ENCODE measurements around the gene HDAC4. TPM values are rescaled to one million over a fixed set of nuclear protein-coding genes. Genes with fewer than 3 reads are reported as not detected.

The HDAC4 gene
- total RNA-seq, 2 experiments from 2014 or later: 64.8 to 67.4 TPM

GRCh38 chr2:239133945-239134570 is 266.8 kb downstream of the HDAC4 start:
- no peak for DNase-seq
- Mint-ChIP-seq H3K4me3 (no peak overlapping the region), H3K9me3 (no peaks in the 10 kb centered on the region), H3K27ac (no peak overlapping the region), H3K27me3 (no peaks in the 10 kb centered on the region), H3K4me1 (peaks cover 12% of the 10 kb centered on the region), H3K36me3 (ENCODE audit: low read depth) (peaks cover 72% of the 10 kb centered on the region)
- CTCF ChIA-PET: no interaction called here
- POLR2A ChIA-PET: interaction anchor here (1.0 kb wide), 1 partner anchor 11 kb away, joined by 3 read pairs; no protein-coding TSS in a partner anchor

GRCh38 chr2:239132786-239133185 is 268.0 kb downstream of the HDAC4 start:
- Mint-ChIP-seq H3K27ac (no peak overlapping the region), H3K4me1 (peaks cover 1% of the 10 kb centered on the region), H3K9me3 (no peaks in the 10 kb centered on the region), H3K4me3 (no peak overlapping the region), H3K27me3 (no peaks in the 10 kb centered on the region), H3K36me3 (ENCODE audit: low read depth) (peaks cover 68% of the 10 kb centered on the region)
- ChIA-PET POLR2A (interaction anchor here (1.0 kb wide), 1 partner anchor 12 kb away, joined by 3 read pairs; no protein-coding TSS in a partner anchor), CTCF (no interaction called here)
- no peak for DNase-seq

- ChIA-PET CTCF (no interaction called here), POLR2A (no interaction called here)
- peaks cover 69% of the 10 kb centered on the region for H3K36me3 Mint-ChIP-seq (ENCODE audit: low read depth)
- no peaks in the 10 kb centered on the region for H3K27me3 Mint-ChIP-seq
- no peak for DNase-seq
- no peak overlapping the region for H3K27ac Mint-ChIP-seq
- H3K4me1 Mint-ChIP-seq: no peaks in the 10 kb centered on the region
- H3K9me3 Mint-ChIP-seq: no peaks in the 10 kb centered on the region
- no peak overlapping the region for H3K4me3 Mint-ChIP-seq
Measured at GRCh38 chr2:239132156-239132709, 268.6 kb downstream of the HDAC4 start.

GRCh38 chr2:239131521-239131920 is 269.3 kb downstream of the HDAC4 start:
- H3K27ac Mint-ChIP-seq: no peak overlapping the region
- H3K4me1 Mint-ChIP-seq: no peaks in the 10 kb centered on the region
- ChIA-PET CTCF (no interaction called here), POLR2A (no interaction called here)
- no peaks in the 10 kb centered on the region for H3K27me3 Mint-ChIP-seq
- no peaks in the 10 kb centered on the region for H3K9me3 Mint-ChIP-seq
- peaks cover 70% of the 10 kb centered on the region for H3K36me3 Mint-ChIP-seq (ENCODE audit: low read depth)
- DNase-seq: no peak
- H3K4me3 Mint-ChIP-seq: no peak overlapping the region

GRCh38 chr2:239130786-239131325 is 270.0 kb downstream of the HDAC4 start:
- no peaks in the 10 kb centered on the region for H3K9me3 Mint-ChIP-seq
- CTCF ChIA-PET: no interaction called here
- POLR2A ChIA-PET: no interaction called here

GRCh38 chr2:239130041-239130440 is 270.8 kb downstream of the HDAC4 start:
- Mint-ChIP-seq H3K4me3 (no peak overlapping the region), H3K27ac (no peak overlapping the region), H3K4me1 (no peaks in the 10 kb centered on the region), H3K36me3 (ENCODE audit: low read depth) (peaks cover 69% of the 10 kb centered on the region), H3K27me3 (no peaks in the 10 kb centered on the region), H3K9me3 (peaks cover 2% of the 10 kb centered on the region)
- ChIA-PET CTCF (no interaction called here), POLR2A (no interaction called here)
- DNase-seq: no peak

More at GRCh38 chr2:239130786-239131325, 270.0 kb downstream of the HDAC4 start:
- H3K4me3 Mint-ChIP-seq: no peak overlapping the region
- no peaks in the 10 kb centered on the region for H3K27me3 Mint-ChIP-seq
- DNase-seq: no peak
- H3K27ac Mint-ChIP-seq: no peak overlapping the region
- peaks cover 69% of the 10 kb centered on the region for H3K36me3 Mint-ChIP-seq (ENCODE audit: low read depth)
- H3K4me1 Mint-ChIP-seq: no peaks in the 10 kb centered on the region

- Mint-ChIP-seq H3K27ac (no peak overlapping the region), H3K36me3 (ENCODE audit: low read depth) (peaks cover 68% of the 10 kb centered on the region)
Measured at GRCh38 chr2:239129147-239129920, 271.5 kb downstream of the HDAC4 start.

GRCh38 chr2:239128706-239129105 is 272.1 kb downstream of the HDAC4 start:
- CTCF ChIA-PET: no interaction called here
- Mint-ChIP-seq H3K4me3 (no peak overlapping the region), H3K27ac (no peak overlapping the region), H3K27me3 (no peaks in the 10 kb centered on the region), H3K9me3 (peaks cover 8% of the 10 kb centered on the region), H3K36me3 (ENCODE audit: low read depth) (peaks cover 67% of the 10 kb centered on the region), H3K4me1 (no peaks in the 10 kb centered on the region)
- POLR2A ChIA-PET: no interaction called here
- DNase-seq: no peak

More at GRCh38 chr2:239129147-239129920, 271.5 kb downstream of the HDAC4 start:
- peaks cover 6% of the 10 kb centered on the region for H3K9me3 Mint-ChIP-seq
- no peaks in the 10 kb centered on the region for H3K27me3 Mint-ChIP-seq
- DNase-seq: no peak
- no peak overlapping the region for H3K4me3 Mint-ChIP-seq
- H3K4me1 Mint-ChIP-seq: no peaks in the 10 kb centered on the region
- ChIA-PET CTCF (no interaction called here), POLR2A (no interaction called here)

- POLR2A ChIA-PET: no interaction called here
- Mint-ChIP-seq H3K27me3 (no peaks in the 10 kb centered on the region), H3K9me3 (peaks cover 8% of the 10 kb centered on the region), H3K4me1 (no peaks in the 10 kb centered on the region), H3K36me3 (ENCODE audit: low read depth) (peaks cover 58% of the 10 kb centered on the region), H3K4me3 (no peak overlapping the region), H3K27ac (no peak overlapping the region)
- CTCF ChIA-PET: no interaction called here
- no peak for DNase-seq
Measured at GRCh38 chr2:239127513-239127912, 273.3 kb downstream of the HDAC4 start.

GRCh38 chr2:239125726-239126675 is 274.8 kb downstream of the HDAC4 start:
- DNase-seq: no peak
- ChIA-PET CTCF (no interaction called here), POLR2A (no interaction called here)
- no peaks in the 10 kb centered on the region for H3K27me3 Mint-ChIP-seq
- no peak overlapping the region for H3K4me3 Mint-ChIP-seq
- no peak overlapping the region for H3K27ac Mint-ChIP-seq
- H3K9me3 Mint-ChIP-seq: peaks cover 8% of the 10 kb centered on the region
- peaks cover 7% of the 10 kb centered on the region for H3K4me1 Mint-ChIP-seq
- peaks cover 46% of the 10 kb centered on the region for H3K36me3 Mint-ChIP-seq (ENCODE audit: low read depth)

GRCh38 chr2:239124152-239124899 is 276.5 kb downstream of the HDAC4 start:
- Mint-ChIP-seq H3K27ac (no peak overlapping the region), H3K4me1 (peaks cover 20% of the 10 kb centered on the region), H3K36me3 (ENCODE audit: low read depth) (peaks cover 38% of the 10 kb centered on the region), H3K27me3 (no peaks in the 10 kb centered on the region), H3K4me3 (no peak overlapping the region), H3K9me3 (peaks cover 8% of the 10 kb centered on the region)
- POLR2A ChIA-PET: no interaction called here
- CTCF ChIA-PET: no interaction called here
- DNase-seq: no peak

- Mint-ChIP-seq H3K27me3 (no peaks in the 10 kb centered on the region), H3K36me3 (ENCODE audit: low read depth) (peaks cover 37% of the 10 kb centered on the region), H3K27ac (no peak overlapping the region), H3K4me1 (peaks cover 35% of the 10 kb centered on the region), H3K9me3 (peaks cover 8% of the 10 kb centered on the region), H3K4me3 (no peak overlapping the region)
- POLR2A ChIA-PET: no interaction called here
- CTCF ChIA-PET: no interaction called here
- DNase-seq: no peak
Measured at GRCh38 chr2:239122421-239123110, 278.3 kb downstream of the HDAC4 start.
